GM23248 (cell line): ENCODE data around the gene VPREB1.

Experiments
- EZH2 ChIP-seq: fragments of 200-600 bp; sonication (generic); IDR thresholded peaks from 2 replicates; pipeline ENCODE4 v1.6.1; 2018; ENCODE audit warnings: antibody characterized with exemption, mild to moderate bottlenecking; ENCODE audit not compliant: insufficient read depth, poor library complexity, severe bottlenecking
- EZH2phosphoT487 ChIP-seq: fragments of 200-600 bp; sonication (generic); IDR thresholded peaks from 2 replicates; pipeline ENCODE4 v1.6.1; 2018; ENCODE audit warnings: antibody characterized with exemption, moderate library complexity, mild to moderate bottlenecking, low read depth; ENCODE audit not compliant: insufficient read depth

- TF ChIP-seq EZH2 (no peak), EZH2phosphoT487 (no peak)
These were observed 35.9 kb upstream of the VPREB1 start for GRCh38 chr22:22208652-22209051.
